Tibial nerve (tissue), 4 donors: ENCODE measurements around the gene STAT4. TPM values are rescaled to one million over a fixed set of nuclear protein-coding genes. Genes with fewer than 3 reads are reported as not detected.

Experiments used
- DNase-seq, 2 donors: peaks; one replicate each; pipeline ENCODE4 v3.0.0-alpha.2; 2019; ENCODE audit warnings: low spot score in 2 of 2
- H3K27ac ChIP-seq, 4 donors: fragments of 200-600 bp; sonication (generic) in 3 of 4; one replicate each; pipeline ENCODE4 v1.5.1; 2017 to 2019; ENCODE audit warnings: mild to moderate bottlenecking in 1 of 4
- H3K27me3 ChIP-seq, 2 donors: fragments of 200-600 bp; sonication (generic) in 1 of 2; one replicate each; pipeline versions ENCODE4 v1.5.1 to v1.6.0; 2017 to 2019
- H3K36me3 ChIP-seq, 3 donors: fragments of 200-600 bp; sonication (generic); one replicate each; pipeline ENCODE4 v1.5.1; 2018 to 2019
- H3K4me1 ChIP-seq, 4 donors: fragments of 200-600 bp; sonication (generic) in 3 of 4; one replicate each; pipeline ENCODE4 v1.5.1; 2017 to 2019
- H3K4me3 ChIP-seq, 4 donors: fragments of 200-600 bp; sonication (generic) in 3 of 4; one replicate each; pipeline ENCODE4 v1.5.1; 2017 to 2019; ENCODE audit warnings: mild to moderate bottlenecking in 1 of 4, moderate library complexity in 1 of 4
- H3K9me3 ChIP-seq, 4 donors: fragments of 200-600 bp; sonication (generic) in 3 of 4; one replicate each; pipeline ENCODE4 v1.5.1; 2017 to 2019
- EP300 ChIP-seq, 2 donors: sonication (generic); formaldehyde crosslinking; IDR thresholded peaks; one replicate each; pipeline ENCODE4 v1.6.1; 2017; ENCODE audit warnings: antibody characterized with exemption in 2 of 2, mild to moderate bottlenecking in 1 of 2
- POLR2A ChIP-seq, 2 donors: fragments of 450-650 bp; IDR thresholded peaks; one replicate each; pipeline ENCODE4 v1.6.1; 2017; ENCODE audit warnings: antibody characterized with exemption in 2 of 2, mild to moderate bottlenecking in 2 of 2, moderate library complexity in 2 of 2
- WGBS, 2 donors: methylation state at CpG; one replicate each; pipeline ENCODE4 v1.1.5; 2018; 5-methylcytosine and 5-hydroxymethylcytosine counted together
- total RNA-seq, 4 donors: library from RNA; depleted of rRNA; stranded (reverse); fragments of >200 nt; gene quantifications; one replicate each; pipeline ENCODE4 v1.1.0, GENCODE V29; 2016
- TF ChIP-seq, protein P1 (sequence below), 5 experiments: fragments of 200-600 bp in 3 of 5; fragments of 450-650 bp in 2 of 5; sonication (generic) in 3 of 5; IDR thresholded peaks; one replicate each; pipeline ENCODE4 v1.5.1; 2016 to 2019; ENCODE audit warnings: antibody characterized with exemption in 5 of 5, mild to moderate bottlenecking in 3 of 5, moderate library complexity in 2 of 5

STAT4 gene
- total RNA-seq, 4 donors from 2014 or later = 0.39 to 4.2 (median 2.3) TPM; not detected in 1

DNA sequence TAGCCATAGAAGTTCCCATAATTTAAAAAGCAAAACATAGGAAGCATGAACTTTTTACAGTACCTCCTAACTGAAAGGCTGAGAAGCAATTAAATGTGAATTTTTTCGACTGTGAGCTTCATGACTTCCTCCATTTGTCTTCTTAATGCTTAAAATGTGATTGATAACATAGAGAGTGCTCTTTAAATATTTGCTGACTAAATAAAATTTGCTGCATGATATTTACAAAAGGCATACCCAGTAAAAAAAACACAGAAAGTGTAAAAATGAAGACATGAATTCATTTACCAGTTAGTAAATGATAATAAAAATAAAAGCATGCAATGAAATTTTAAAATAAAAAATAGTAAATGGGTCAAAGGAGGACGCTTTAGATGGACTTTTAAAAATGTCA is 21.9 kb downstream of the STAT4 start:
- WGBS, 2 donors = 69 to 76% methylated on average over 2 of the region's 2 CpGs
- Histone ChIP-seq H3K27me3 (no peaks in the 10 kb centered on the region), H3K36me3 (no peaks in the 10 kb centered on the region), H3K4me1 (no peaks in the 10 kb centered on the region), H3K4me3 (no peak overlapping the region), H3K27ac (no peak overlapping the region), H3K9me3 (no peaks in the 10 kb centered on the region)
- TF ChIP-seq, protein P1, sequence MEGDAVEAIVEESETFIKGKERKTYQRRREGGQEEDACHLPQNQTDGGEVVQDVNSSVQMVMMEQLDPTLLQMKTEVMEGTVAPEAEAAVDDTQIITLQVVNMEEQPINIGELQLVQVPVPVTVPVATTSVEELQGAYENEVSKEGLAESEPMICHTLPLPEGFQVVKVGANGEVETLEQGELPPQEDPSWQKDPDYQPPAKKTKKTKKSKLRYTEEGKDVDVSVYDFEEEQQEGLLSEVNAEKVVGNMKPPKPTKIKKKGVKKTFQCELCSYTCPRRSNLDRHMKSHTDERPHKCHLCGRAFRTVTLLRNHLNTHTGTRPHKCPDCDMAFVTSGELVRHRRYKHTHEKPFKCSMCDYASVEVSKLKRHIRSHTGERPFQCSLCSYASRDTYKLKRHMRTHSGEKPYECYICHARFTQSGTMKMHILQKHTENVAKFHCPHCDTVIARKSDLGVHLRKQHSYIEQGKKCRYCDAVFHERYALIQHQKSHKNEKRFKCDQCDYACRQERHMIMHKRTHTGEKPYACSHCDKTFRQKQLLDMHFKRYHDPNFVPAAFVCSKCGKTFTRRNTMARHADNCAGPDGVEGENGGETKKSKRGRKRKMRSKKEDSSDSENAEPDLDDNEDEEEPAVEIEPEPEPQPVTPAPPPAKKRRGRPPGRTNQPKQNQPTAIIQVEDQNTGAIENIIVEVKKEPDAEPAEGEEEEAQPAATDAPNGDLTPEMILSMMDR (IDR thresholded peaks at IDR 0.05) = no peak
- DNase-seq = no peak

DNA sequence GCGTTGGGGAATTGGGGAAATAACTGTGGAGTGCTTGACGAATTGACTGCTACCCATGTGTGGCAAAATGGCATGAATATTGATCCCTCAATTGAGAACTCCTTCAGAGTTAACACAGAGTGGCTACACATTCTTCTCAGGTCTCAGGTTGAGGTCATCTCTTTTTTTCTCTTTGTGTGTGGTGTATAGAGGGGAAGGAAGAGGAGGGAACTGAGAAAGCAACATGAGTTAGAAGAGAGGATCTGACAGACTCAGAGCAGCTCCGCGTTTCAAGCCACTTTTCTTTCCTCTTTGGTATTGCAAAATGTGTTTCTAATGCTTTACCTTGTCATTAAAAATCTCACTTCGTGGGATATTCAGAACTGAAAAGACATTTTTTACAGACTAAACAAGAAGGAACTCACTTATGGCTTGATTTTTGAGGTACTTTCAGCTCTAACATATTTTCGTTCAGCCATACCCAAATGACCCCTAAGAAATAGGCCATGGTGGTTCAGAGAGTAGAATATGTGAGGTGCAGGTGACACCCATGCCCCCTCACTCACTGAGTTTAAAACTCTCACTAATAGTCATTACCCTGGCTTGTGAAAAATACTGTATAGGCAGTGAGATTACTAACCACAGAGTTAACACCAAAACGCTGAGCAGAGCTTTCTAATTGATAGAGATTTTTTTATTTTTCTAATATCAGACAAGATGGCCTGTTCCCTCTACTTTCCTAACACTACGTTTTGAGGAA is 22.5 kb downstream of the STAT4 start:
- no peak for DNase-seq
- no peaks in the 10 kb centered on the region for H3K36me3 ChIP-seq
- H3K4me1 ChIP-seq = no peaks in the 10 kb centered on the region
- 73 to 77% methylated on average over 8 of the region's 8 CpGs for WGBS, 2 donors
- no peak overlapping the region for H3K4me3 ChIP-seq
- no peaks in the 10 kb centered on the region for H3K9me3 ChIP-seq
- H3K27me3 ChIP-seq = no peaks in the 10 kb centered on the region
- TF ChIP-seq EP300 (IDR thresholded peaks at IDR 0.05) (no peak), POLR2A (IDR thresholded peaks at IDR 0.05) (no peak)
- TF ChIP-seq, protein P1 (IDR thresholded peaks at IDR 0.05) = no peak
- H3K27ac ChIP-seq = no peak overlapping the region

DNA sequence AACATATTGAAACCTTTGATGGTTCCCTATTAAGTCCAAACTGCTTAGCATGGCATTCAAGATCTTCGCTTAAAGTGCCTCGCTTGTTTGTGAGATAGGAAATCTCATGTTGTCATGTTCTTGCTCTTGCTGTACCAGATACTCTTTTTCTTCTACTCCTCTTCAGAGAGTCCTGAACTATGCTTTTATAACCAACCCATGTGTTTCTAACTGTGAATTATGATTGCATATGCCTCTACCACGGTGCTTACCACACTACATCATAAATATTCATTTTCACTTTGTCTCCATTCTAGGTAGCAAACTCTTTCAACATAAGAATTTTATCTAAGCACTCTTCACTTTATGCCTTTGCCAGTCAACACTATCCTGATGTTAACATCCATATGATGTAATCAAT is 23.6 kb downstream of the STAT4 start:
- no peak for DNase-seq
- Histone ChIP-seq H3K27me3 (no peaks in the 10 kb centered on the region), H3K27ac (no peak overlapping the region), H3K9me3 (no peaks in the 10 kb centered on the region), H3K4me3 (no peak overlapping the region), H3K36me3 (no peaks in the 10 kb centered on the region), H3K4me1 (no peaks in the 10 kb centered on the region)
- 89 to 92% methylated on average over 3 of the region's 3 CpGs for WGBS, 2 donors
- no peak for TF ChIP-seq EP300 (IDR thresholded peaks at IDR 0.05)
- TF ChIP-seq, protein P1 (IDR thresholded peaks at IDR 0.05) = no peak
- no peak for TF ChIP-seq POLR2A (IDR thresholded peaks at IDR 0.05)

DNA sequence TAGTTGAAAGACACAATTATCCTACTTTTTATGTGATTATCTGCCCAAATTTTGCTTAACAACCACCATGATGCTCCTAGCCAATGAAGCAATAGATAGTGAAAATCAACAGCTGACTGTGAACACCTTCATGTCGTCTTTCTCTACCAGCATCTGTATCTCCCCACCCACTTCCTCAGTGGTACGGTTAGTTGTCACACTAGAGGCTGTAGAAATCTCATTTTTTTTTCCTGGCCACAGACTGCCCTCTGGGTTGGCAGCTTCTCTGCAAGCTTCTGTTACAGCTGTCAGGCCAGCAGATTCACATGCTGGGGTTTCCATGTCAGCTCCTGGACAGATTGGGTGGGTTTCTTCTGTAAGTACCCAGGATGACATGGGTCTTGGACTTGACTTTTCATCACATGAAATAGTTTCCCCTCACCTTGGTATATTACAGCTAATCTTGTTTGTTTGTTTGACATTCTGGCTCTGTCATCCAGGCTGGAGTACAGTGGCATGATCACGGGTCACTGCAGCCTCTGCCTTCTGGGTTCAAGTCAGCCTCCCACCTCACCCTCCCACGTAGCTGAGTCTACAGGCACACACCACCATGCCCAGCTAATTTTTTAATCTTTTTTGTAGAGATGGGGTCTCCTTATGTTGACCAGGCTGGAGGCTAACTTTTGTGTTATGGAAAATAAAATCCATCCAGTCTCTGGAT is 24.3 kb downstream of the STAT4 start:
- DNase-seq = no peak
- Histone ChIP-seq H3K27me3 (no peaks in the 10 kb centered on the region), H3K4me1 (no peaks in the 10 kb centered on the region), H3K9me3 (no peaks in the 10 kb centered on the region), H3K4me3 (no peak overlapping the region), H3K27ac (no peak overlapping the region), H3K36me3 (no peaks in the 10 kb centered on the region)
- 58 to 75% methylated on average over 4 of the region's 4 CpGs for WGBS, 2 donors
- TF ChIP-seq, protein P1 (IDR thresholded peaks at IDR 0.05) = no peak
- no peak for TF ChIP-seq POLR2A (IDR thresholded peaks at IDR 0.05)
- no peak for TF ChIP-seq EP300 (IDR thresholded peaks at IDR 0.05)

DNA sequence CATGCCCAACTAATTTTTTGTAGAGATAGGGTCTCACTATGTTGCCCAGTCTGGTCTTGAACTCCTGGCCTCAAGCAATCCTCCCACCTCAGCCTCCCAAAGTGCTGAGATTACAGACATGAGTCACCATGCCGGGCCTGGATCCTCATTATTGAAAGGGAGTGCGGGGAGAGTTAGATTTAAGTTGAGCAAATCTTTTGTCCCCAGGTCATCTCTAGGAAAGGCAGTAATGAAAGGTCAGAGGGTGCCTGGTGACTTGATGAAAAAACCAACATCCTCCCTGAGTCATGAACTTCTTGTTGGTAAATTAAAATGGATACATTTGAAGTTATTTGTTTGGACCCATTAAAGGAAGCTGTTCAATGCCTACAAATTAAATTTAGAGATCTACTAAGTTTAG is 25.1 kb downstream of the STAT4 start:
- no peaks in the 10 kb centered on the region for H3K9me3 ChIP-seq
- H3K36me3 ChIP-seq = no peaks in the 10 kb centered on the region
- 34 to 38% methylated on average over 2 of the region's 2 CpGs for whole genome bisulfite sequencing, 2 donors
- H3K4me3 ChIP-seq = no peak overlapping the region
- TF ChIP-seq, protein P1 (IDR thresholded peaks at IDR 0.05) = no peak
- TF ChIP-seq EP300 (IDR thresholded peaks at IDR 0.05) (no peak), POLR2A (IDR thresholded peaks at IDR 0.05) (no peak)
- no peak overlapping the region for H3K27ac ChIP-seq
- H3K4me1 ChIP-seq = no peaks in the 10 kb centered on the region
- no peaks in the 10 kb centered on the region for H3K27me3 ChIP-seq
- DNase-seq = no peak
